ENCODE measurements around the gene MRS2. TPM values are rescaled to one million over a fixed set of nuclear protein-coding genes. Genes with fewer than 3 reads are reported as not detected.
A peak's percentile ranks its signal among the peaks of the same experiment; 100 is the strongest.

The MRS2 gene
- total RNA-seq, 1 experiment from 2014 or later = 85.8 TPM

DNA sequence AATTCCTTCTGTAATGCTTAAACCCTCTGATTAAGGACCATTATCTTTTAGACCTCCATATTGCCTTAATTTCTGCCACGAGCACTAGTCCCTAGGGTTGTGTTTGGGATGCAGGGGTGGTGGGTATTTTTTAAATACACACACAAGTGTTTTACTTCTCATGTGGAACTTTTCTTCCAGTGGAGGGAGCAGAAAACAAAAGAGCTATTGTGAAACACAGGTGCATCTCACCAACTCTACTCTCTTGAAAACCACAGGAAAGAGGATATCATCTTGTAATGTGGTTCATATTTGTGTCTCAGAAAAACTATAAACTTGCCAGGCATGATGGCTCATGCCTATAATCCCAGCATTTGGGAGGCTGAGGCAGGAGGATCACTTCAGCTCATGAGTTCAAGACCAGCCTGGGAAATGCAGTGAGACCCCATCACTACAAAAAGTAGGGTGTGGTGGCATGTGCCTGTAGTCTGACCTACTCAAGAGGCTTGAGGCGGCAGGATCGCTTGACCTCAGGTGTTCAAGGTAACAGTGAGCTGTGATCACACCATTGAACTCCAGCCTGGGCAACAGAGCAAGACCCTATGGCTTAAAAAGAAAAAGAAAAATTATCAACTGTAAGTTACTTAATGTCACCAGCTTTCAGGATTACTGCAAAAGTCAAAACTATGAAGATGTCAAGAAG is 37.3 kb downstream of the MRS2 start:
- H2BK5ac ChIP-seq (ENCODE audit: insufficient read length, low read length) = no peak overlapping the region
- no peak overlapping the region for H3K18ac ChIP-seq (ENCODE audit: insufficient read length, low read depth, low read length)
- no peak overlapping the region for H3K27ac ChIP-seq (ENCODE audit: insufficient read length, low read depth, low read length)
- no peak overlapping the region for H4K91ac ChIP-seq (ENCODE audit: insufficient read length, low read depth, low read length)
- H2BK12ac ChIP-seq (ENCODE audit: insufficient read length, low read depth, low read length) = no peak overlapping the region
- no peak overlapping the region for H2AK5ac ChIP-seq (ENCODE audit: insufficient read length, low read length)
- H3K9me3 Mint-ChIP-seq = no peaks in the 10 kb centered on the region
- no peak overlapping the region for H2AFZ ChIP-seq (ENCODE audit: low read length)
- H3K14ac ChIP-seq (ENCODE audit: insufficient read depth, low read length) = no peak overlapping the region
- no peak overlapping the region for H2BK20ac ChIP-seq (ENCODE audit: low read depth, low read length, poor library complexity, severe bottlenecking)
- H4K8ac ChIP-seq (replicated peaks; ENCODE audit: insufficient read length, low read depth, low read length) = no peak overlapping the region
- H3K23me2 ChIP-seq (ENCODE audit: insufficient read length, low read depth, low read length, poor library complexity, severe bottlenecking) = no peaks in the 10 kb centered on the region
- no peak for DNase-seq
- no peak overlapping the region for H2BK15ac ChIP-seq (ENCODE audit: low read depth, low read length)
- H3K79me1 ChIP-seq (ENCODE audit: insufficient read depth, low read depth, low read length, poor library complexity, severe bottlenecking) = no peaks in the 10 kb centered on the region
- H3K79me2 ChIP-seq (ENCODE audit: insufficient read depth, low read length) = no peaks in the 10 kb centered on the region
- H4K5ac ChIP-seq (ENCODE audit: insufficient read length, low read depth, low read length) = no peak overlapping the region
- H3K27me3 Mint-ChIP-seq (ENCODE audit: low read depth) = no peaks in the 10 kb centered on the region
- no peak overlapping the region for H3K4me2 ChIP-seq (ENCODE audit: insufficient read depth, insufficient read length, low read length)
- H3K23ac ChIP-seq (ENCODE audit: insufficient read length, low read depth, low read length) = no peak overlapping the region
- no peak overlapping the region for H3K56ac ChIP-seq (ENCODE audit: insufficient read length, low read depth, low read length)
- no peaks in the 10 kb centered on the region for H3K27me3 ChIP-seq (ENCODE audit: insufficient read depth, low read length)
- H2BK120ac ChIP-seq (ENCODE audit: low read depth, low read length, poor library complexity, severe bottlenecking) = no peak overlapping the region
- H3K4me3 Mint-ChIP-seq = no peak overlapping the region
- no peaks in the 10 kb centered on the region for H3K4me1 Mint-ChIP-seq
- H3K4me1 ChIP-seq (ENCODE audit: insufficient read depth, low read length) = no peaks in the 10 kb centered on the region
- H3K4ac ChIP-seq (ENCODE audit: low read depth, low read length) = no peak overlapping the region
- H3K9ac ChIP-seq (ENCODE audit: extremely low read depth, insufficient read length, low read length) = no peak overlapping the region
- WGBS (ENCODE audit: extremely low coverage, insufficient read length, low lambda C conversion rate) = no CpG with 5 or more reads among the region's 3 CpGs
- peaks cover 0 to 2% (median 0%) of the 10 kb centered on the region in 3 experiments; a peak in 2 of 7 replicates for H3K36me3 Mint-ChIP-seq (ENCODE audit: insufficient read depth in 1 of 3, low read depth in 3 of 3)
- TF ChIP-seq, protein P1, sequence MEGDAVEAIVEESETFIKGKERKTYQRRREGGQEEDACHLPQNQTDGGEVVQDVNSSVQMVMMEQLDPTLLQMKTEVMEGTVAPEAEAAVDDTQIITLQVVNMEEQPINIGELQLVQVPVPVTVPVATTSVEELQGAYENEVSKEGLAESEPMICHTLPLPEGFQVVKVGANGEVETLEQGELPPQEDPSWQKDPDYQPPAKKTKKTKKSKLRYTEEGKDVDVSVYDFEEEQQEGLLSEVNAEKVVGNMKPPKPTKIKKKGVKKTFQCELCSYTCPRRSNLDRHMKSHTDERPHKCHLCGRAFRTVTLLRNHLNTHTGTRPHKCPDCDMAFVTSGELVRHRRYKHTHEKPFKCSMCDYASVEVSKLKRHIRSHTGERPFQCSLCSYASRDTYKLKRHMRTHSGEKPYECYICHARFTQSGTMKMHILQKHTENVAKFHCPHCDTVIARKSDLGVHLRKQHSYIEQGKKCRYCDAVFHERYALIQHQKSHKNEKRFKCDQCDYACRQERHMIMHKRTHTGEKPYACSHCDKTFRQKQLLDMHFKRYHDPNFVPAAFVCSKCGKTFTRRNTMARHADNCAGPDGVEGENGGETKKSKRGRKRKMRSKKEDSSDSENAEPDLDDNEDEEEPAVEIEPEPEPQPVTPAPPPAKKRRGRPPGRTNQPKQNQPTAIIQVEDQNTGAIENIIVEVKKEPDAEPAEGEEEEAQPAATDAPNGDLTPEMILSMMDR (conservative IDR thresholded peaks at IDR 0.05) = no peak
- no peaks in the 10 kb centered on the region for H4K20me1 ChIP-seq (ENCODE audit: control insufficient read depth, insufficient read depth, insufficient read length)
- H3K27ac Mint-ChIP-seq = peak overlapping the region in 1 of 3 experiments; percentile 30; a peak in 1 of 7 replicates
- no peak overlapping the region for H3T11ph ChIP-seq (ENCODE audit: low read length)
- H3K9me3 ChIP-seq (ENCODE audit: control insufficient read depth, low read depth, low read length) = no peaks in the 10 kb centered on the region

Measured in H9 (cell line).